Stimulated activated CD8-positive, alpha-beta memory T cell treated with anti-CD3 and anti-CD28 coated beads, Interleukin-7, amount 100 ng/mL, for 1 hour (primary cell): ENCODE results near the gene PGC.
"Not testable (repeated sequence)": the region's sequence is repeated elsewhere in the genome, so short reads cannot be mapped to it uniquely, and the experiment has no call there.

ENCODE experiments used
- DNase-seq, 2 donors: peaks; one replicate each; pipeline ENCODE4 v3.0.0-alpha.2; 2020; ENCODE audit warnings: low read depth in 2 of 2

PGC gene

DNA sequence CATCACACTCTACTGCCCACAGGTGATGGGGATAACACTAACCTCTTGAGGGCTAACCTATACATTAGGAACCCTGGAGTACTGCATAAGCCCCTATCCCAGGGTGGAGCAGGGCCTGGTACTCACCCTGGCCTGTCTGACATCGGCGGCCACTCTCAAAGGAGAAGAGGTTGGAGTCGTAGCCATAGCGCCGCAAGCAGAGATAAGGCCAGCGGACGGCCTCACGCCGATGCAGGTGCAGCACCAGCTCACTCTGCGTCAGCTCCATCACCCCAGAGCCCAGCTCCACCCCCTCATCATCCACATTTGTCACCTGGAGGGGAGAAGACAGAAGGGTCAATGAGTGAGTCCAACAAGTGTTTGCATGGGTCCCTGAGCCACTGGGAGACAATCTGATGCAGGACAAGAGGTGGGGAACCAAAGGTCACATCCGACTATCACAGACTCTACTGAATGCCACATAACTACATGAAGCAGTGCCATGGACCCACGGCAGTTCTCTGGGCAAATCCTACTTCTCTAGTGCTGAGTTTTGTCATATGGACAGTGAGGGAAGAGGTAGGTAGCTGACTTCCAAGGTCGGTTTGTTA, 28.2 kb upstream of the PGC start:
- DNase-seq: no peak

DNA sequence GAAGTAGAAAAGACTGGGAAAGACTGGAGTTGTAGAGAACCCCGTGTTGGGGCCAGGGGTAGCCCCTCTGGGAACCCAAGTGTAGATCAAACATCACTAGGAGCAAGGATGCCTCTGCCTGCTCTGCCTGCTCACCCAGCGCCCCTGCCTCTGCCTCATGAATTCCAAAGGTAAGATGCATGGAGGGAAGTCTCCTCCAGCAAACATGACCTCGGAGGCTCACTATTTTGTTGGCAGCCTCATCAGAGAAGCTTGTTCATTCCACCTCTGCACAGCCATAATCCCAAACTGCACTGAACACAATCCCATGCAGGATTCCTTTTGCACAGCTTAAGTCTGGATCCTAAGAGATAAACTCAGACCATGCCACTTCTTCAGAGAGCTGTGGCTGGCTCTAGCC, 27.6 kb upstream of the PGC start:
- DNase-seq: no peak

DNA sequence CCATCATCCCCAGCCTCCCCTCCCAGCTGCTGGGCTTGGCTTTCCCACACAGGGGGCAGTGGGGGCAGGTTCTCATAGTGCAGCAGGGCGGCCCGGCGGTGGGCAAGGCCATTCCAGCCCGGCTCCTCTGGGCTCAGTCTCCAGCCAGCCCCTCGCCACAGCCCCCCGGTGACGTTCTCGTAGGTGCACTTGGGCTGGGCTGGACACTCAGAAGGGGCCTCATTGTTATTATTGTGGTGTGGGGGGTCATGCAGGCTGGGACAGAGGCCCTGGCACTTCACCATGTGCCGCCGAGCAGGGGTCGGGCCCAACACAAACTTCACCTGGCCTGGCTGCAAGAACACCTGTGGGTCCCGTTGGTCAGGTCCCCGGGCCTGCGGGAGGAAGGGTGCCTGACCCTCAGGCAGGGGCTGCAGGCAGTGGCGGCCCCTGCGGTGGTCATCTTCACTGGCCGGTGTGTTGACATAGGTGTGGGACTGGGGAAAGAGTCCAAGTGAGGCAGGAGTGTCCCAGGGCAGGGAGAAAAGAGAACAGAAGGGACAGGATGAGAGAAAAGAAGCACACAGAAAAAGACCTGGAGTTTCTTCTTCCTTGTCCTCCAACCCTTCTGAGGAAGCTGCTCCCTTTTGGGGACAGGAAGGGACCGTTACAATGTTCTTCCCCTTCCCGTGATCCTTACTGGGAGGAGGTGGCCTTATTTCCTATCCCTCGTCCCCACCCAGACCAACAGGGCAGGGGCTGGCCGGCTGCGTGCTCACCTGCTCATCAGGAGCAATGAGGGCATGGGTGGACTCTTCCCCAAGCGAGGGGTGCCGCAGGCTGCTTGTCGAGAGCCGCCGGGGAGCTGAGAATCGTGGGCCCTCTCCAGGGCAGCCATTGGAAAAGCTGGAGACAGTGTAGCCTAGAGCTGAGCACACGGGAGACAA, 24.1 kb upstream of the PGC start:
- no peak for DNase-seq

DNA sequence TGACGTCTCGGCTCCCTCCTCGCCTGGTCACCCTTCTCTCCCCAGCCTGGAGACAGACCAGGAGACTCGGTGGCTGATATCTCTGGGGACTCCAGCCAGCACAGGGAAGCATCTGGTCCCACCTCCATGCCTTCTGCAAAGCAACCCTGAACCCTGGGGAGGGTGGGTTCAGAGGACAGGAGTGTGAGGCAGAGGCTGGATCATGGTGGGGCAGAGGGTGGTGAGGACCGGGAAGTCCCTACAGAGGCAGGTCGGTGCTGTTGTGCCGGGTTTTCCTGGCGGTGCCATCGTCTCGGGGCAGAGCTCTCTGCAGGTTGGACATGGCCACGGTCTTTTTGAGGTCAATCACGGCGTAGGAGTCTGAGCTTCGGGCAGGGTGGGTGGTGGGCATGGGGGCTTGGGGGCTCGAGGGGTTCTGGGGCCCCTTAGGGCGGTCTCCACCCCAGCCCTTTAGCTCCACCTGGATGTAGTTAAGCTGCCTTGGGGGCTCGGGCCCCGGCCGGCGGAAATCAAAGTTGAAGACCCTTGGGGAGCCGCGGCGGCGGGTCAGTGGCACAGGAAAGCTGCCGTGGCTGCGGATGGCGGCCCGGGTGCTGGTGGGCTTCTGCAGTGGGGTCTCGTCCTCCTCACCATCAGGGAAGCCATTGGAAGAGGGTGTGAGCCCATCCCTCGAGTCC, 23.3 kb upstream of the PGC start:
- no peak for DNase-seq

GRCh38 chr6:41769376-41769775, 22.2 kb upstream of the PGC start:
- DNase-seq: no peak

- no peak for DNase-seq
These were observed 21.5 kb upstream of the PGC start for GRCh38 chr6:41768545-41769308.

- no peak for DNase-seq
These were observed 20.1 kb upstream of the PGC start for GRCh38 chr6:41767112-41767833.

DNA sequence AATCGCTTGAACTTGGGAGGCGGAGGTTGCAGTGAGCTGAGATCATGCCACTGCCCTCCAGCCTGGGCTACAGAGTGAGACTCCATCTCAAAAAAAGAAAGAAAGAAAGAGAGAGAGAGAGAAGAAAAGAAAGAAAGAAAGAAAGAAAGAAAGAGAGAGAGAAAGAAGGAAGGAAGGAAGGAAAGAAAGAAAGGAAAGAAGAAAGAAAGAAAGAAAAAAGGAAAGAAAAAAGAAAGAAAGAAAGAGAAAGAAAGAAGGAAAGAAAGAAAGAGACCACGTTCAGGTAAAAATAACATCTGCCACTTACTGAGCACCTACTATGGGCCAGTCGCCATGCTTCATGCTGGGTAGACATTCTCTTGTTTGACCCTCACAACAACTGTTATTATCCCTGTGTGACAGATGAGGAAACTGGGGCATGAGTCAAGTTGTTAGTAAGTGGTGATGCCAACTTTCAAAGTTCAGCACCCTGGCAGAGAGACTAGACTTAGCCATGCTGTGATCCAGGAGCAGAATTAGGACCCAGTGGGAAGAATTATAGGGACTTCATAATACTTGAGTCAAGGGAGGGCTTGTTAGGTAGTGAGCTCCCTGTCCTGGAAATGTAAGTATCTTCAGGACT, 19.0 kb upstream of the PGC start:
- DNase-seq: not testable (repeated sequence)

DNA sequence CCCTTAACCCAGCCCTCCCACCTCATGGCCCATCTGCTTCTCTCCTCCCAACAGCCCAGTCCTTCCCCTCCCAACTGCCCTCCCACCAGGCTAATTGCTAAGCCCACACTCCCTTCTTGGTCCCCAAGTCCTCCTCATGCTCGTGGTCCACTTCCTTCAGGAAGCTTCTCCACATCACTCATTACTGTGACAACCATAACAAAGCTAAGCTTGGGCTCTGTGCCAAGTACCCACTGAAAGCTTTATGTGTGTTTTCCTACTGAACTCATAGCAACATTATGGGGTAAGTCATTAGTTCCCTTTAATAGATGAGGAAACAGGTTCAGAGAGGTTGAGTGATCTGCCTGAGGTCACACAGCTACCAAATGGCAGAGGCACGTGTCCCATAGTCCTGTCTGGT, 16.3 kb upstream of the PGC start:
- DNase-seq: no peak

GRCh38 chr6:41759905-41760579, 12.8 kb upstream of the PGC start:
- DNase-seq: no peak

- DNase-seq: no peak
These were observed 12.1 kb upstream of the PGC start for GRCh38 chr6:41759106-41759904.

DNA sequence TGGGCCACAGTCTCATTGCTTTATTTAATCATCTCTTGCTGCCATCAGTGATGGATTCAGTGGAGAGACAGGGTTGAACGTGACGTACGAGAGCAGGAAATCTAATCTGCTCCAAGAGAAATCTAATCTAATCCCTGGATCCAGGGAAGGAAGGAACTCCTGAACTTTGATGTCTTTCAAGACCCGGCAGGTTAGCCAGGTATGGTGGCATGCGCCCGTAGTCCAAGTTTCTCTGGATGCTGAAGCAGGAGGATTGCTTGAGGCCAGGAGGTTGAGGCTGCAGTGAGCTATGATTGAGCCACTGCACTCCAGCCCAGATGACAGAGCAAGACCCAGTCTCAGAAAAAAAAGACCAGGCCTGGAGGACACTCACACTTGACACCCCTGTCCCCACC, 11.4 kb upstream of the PGC start:
- DNase-seq: no peak

DNA sequence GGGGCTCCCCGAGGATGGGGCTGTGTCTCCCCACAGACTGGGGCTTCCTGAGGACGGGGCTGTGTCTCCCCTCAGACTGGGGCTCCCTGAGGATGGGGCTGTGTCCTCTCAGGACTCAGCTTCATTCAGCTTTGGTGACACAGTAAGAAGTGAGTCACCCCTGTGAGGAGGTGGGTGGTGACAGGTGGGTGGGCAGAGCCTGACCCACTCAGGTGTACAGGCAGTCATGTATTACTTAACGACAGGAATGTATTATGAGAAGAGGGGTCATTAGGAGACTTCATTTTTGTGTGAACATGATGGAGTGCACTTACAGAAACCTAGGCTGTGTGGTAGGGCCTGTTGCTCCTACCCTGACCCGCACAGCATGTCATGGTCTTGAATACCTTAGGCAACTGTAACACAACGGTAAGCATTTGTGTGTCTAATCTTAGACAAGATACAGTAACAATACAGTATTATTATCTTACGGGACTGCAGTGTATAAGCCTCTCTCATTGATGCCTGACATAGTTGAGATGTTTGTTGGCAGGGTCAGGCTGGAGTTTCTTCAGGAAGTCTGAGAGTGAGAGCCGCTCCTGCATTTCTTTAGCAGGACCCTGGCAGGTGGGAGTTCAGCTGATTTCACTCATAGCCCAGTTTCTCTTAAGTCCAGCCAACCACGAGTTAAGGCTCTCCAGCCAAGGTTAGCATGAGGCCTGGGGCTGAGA, 10.9 kb upstream of the PGC start:
- no peak for DNase-seq

GRCh38 chr6:41757271-41757670, 10.1 kb upstream of the PGC start:
- DNase-seq: no peak

DNA sequence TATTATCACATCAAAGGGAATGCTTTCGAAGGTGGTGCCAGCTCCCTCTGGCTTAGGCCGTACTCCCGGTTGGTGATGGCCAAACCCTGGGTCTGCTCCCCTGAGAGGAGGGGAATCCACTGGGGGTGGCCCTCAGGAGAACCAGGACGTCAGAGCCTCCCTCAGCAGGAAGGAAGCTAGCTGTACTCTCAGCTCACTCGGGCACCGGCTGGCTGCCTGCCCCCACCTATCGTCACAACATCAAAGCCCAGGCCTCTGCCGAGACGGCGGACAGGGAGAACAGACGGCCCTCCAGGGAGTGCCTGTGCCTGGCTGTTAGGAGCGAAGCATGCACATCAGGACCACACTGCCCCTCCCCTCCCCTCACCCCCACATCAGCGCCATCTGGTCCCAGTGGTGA, 9.2 kb upstream of the PGC start:
- no peak for DNase-seq

DNA sequence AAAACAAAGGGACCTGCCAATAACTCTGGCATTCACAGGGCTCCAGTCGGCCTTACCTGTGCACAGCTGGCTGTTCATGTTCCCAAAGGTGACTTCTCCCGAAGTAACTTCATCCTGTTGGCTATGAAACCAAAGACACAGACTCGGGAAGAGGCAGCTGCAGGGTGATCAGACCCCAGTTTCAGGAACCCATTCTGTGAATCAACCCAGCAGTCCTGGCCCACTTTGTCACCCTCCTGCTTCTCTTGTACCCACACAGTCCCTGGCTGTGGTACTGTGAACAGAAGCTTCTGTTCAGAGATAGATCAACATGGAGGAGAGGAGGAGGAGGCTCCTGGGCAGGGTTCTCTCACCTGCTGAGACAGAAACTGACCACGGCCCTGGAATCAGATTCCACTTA, 8.7 kb upstream of the PGC start:
- no peak for DNase-seq

GRCh38 chr6:41750374-41750773, 3.2 kb upstream of the PGC start:
- no peak for DNase-seq

DNA sequence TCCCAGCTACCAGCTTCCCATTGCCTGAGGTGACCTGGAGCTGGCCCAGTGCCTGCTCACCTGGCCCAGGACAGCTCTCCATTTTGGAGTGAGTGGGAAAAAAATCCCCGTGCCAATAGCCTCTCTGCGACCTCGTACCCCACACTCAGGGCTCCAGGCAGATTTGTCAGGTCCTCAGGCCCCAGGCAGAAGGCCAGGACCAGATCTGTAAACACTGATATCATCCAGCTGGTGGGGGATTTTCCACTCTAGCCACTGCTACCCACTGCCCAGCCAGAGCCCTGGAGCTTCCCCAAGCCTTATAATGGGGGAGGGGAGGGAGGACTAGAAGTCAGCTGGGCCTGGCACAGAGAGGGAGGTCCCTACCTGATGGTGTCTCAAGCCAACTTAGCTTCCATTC, 1.3 kb upstream of the PGC start:
- DNase-seq: no peak

GRCh38 chr6:41748102-41748477, 893 bp upstream of the PGC start:
- no peak for DNase-seq
